ENCODE results near the gene ARHGAP21.

ARHGAP21 gene

DNA sequence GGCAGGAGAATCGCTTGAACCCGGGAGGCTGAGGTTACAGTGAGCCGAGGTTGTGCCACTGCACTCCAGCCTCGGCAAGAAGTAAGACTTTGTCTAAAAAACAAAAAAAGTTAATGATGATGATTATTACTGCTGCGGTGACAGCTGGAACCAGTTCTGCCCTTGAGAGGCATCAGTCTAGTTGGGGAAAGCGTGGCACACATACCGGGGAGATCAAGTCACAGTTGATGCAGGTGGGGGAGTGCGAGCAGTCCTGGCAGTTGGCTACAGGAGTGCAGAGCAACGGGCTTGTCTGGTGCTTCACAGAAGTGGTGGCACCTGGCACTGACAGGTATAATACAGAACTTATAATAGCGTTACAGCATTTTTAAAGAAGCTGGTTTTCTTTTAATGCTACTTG lies 173.0 kb downstream of the ARHGAP21 start:
- Histone ChIP-seq H3K79me2 (ENCODE audit: control insufficient read depth, low read length) (no peaks in the 10 kb centered on the region), H3K27ac (ENCODE audit: low read depth, low read length) (no peak overlapping the region), H3K4me1 (ENCODE audit: control insufficient read depth, low read length) (no peaks in the 10 kb centered on the region), H3K4me2 (ENCODE audit: low read length) (no peak overlapping the region), H3K27me3 (ENCODE audit: control insufficient read depth, low read length) (no peaks in the 10 kb centered on the region), H3K9me2 (replicated peaks; ENCODE audit: control insufficient read depth, low read length) (no peaks in the 10 kb centered on the region), H3F3A (ENCODE audit: control insufficient read depth, insufficient read depth) (no peaks in the 10 kb centered on the region), H3K36me3 (ENCODE audit: control insufficient read depth, low read length) (no peaks in the 10 kb centered on the region), H3K9me3 (ENCODE audit: control insufficient read depth, insufficient read depth, low read length) (no peaks in the 10 kb centered on the region), H4K20me1 (ENCODE audit: control insufficient read depth, insufficient read depth, low read depth, low read length) (no peaks in the 10 kb centered on the region), H3K4me3 (ENCODE audit: low read length) (no peak overlapping the region)
- TF ChIP-seq EZH2phosphoT487 (IDR thresholded peaks at IDR 0.05; ENCODE audit: borderline replicate concordance, low read length): no peak
- TF ChIP-seq, protein P1, sequence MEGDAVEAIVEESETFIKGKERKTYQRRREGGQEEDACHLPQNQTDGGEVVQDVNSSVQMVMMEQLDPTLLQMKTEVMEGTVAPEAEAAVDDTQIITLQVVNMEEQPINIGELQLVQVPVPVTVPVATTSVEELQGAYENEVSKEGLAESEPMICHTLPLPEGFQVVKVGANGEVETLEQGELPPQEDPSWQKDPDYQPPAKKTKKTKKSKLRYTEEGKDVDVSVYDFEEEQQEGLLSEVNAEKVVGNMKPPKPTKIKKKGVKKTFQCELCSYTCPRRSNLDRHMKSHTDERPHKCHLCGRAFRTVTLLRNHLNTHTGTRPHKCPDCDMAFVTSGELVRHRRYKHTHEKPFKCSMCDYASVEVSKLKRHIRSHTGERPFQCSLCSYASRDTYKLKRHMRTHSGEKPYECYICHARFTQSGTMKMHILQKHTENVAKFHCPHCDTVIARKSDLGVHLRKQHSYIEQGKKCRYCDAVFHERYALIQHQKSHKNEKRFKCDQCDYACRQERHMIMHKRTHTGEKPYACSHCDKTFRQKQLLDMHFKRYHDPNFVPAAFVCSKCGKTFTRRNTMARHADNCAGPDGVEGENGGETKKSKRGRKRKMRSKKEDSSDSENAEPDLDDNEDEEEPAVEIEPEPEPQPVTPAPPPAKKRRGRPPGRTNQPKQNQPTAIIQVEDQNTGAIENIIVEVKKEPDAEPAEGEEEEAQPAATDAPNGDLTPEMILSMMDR (IDR thresholded peaks at IDR 0.05; ENCODE audit: low read depth, low read length, poor library complexity, severe bottlenecking): no peak

DNA sequence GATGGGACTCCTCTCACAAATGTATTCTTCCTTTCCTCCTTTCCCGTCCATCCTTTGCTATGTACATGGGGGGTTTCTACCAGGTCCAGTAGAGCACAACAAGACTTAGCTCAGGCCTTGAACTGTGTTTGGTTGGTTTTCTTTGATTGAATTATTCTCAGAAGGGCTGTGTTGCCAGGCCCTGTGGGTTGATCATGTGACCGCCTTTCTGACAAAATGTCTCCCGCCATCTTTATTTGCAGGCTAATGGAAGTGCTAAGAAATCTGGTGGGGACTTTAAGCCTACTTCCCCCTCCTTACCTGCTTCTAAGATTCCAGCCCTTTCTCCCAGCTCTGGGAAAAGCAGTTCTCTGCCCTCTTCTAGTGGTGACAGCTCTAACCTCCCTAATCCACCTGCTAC lies 178.1 kb downstream of the ARHGAP21 start:
- no peak overlapping the region for H3K4me2 ChIP-seq (ENCODE audit: low read length)
- H3F3A ChIP-seq (ENCODE audit: control insufficient read depth, insufficient read depth): no peaks in the 10 kb centered on the region
- no peaks in the 10 kb centered on the region for H3K9me3 ChIP-seq (ENCODE audit: control insufficient read depth, insufficient read depth, low read length)
- no peaks in the 10 kb centered on the region for H3K27me3 ChIP-seq (ENCODE audit: control insufficient read depth, low read length)
- no peaks in the 10 kb centered on the region for H3K4me1 ChIP-seq (ENCODE audit: control insufficient read depth, low read length)
- H3K9me2 ChIP-seq (replicated peaks; ENCODE audit: control insufficient read depth, low read length): no peaks in the 10 kb centered on the region
- H3K27ac ChIP-seq (ENCODE audit: low read depth, low read length): no peak overlapping the region
- no peaks in the 10 kb centered on the region for H4K20me1 ChIP-seq (ENCODE audit: control insufficient read depth, insufficient read depth, low read depth, low read length)
- H3K79me2 ChIP-seq (ENCODE audit: control insufficient read depth, low read length): no peaks in the 10 kb centered on the region
- no peak overlapping the region for H3K4me3 ChIP-seq (ENCODE audit: low read length)
- TF ChIP-seq, protein P1 (IDR thresholded peaks at IDR 0.05; ENCODE audit: low read depth, low read length, poor library complexity, severe bottlenecking): no peak
- no peak for TF ChIP-seq EZH2phosphoT487 (IDR thresholded peaks at IDR 0.05; ENCODE audit: borderline replicate concordance, low read length)
- H3K36me3 ChIP-seq (ENCODE audit: control insufficient read depth, low read length): no peaks in the 10 kb centered on the region

DNA sequence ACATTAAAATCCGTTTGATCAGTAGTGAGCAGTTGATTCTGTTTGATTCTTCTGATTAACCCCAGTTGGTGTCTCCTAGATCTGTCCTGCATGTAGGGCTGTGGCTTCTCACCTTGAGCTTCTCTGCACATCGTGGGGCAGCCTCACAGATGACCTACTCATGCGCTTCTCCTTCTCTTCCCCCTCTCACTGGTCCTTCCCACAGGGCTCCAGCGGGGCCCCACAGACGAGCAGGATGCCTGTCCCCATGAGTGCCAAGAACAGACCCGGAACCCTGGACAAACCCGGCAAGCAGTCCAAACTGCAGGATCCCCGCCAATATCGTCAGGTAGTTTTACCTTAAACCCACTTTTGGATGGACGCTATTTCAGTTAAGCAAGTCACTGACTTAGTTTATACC lies 178.9 kb downstream of the ARHGAP21 start:
- no peaks in the 10 kb centered on the region for H3K27me3 ChIP-seq (ENCODE audit: control insufficient read depth, low read length)
- no peak overlapping the region for H3K4me3 ChIP-seq (ENCODE audit: low read length)
- no peak overlapping the region for H3K4me2 ChIP-seq (ENCODE audit: low read length)
- no peaks in the 10 kb centered on the region for H3K36me3 ChIP-seq (ENCODE audit: control insufficient read depth, low read length)
- no peaks in the 10 kb centered on the region for H3K9me2 ChIP-seq (replicated peaks; ENCODE audit: control insufficient read depth, low read length)
- no peaks in the 10 kb centered on the region for H3K9me3 ChIP-seq (ENCODE audit: control insufficient read depth, insufficient read depth, low read length)
- no peaks in the 10 kb centered on the region for H3F3A ChIP-seq (ENCODE audit: control insufficient read depth, insufficient read depth)
- H3K27ac ChIP-seq (ENCODE audit: low read depth, low read length): no peak overlapping the region
- no peaks in the 10 kb centered on the region for H3K4me1 ChIP-seq (ENCODE audit: control insufficient read depth, low read length)
- H4K20me1 ChIP-seq (ENCODE audit: control insufficient read depth, insufficient read depth, low read depth, low read length): no peaks in the 10 kb centered on the region
- TF ChIP-seq, protein P1 (IDR thresholded peaks at IDR 0.05; ENCODE audit: low read depth, low read length, poor library complexity, severe bottlenecking): no peak
- no peak for TF ChIP-seq EZH2phosphoT487 (IDR thresholded peaks at IDR 0.05; ENCODE audit: borderline replicate concordance, low read length)
- H3K79me2 ChIP-seq (ENCODE audit: control insufficient read depth, low read length): no peaks in the 10 kb centered on the region

All from DOHH2 (cell line).